ENCODE data around the gene CCNI.
"Not testable (repeated sequence)": the region's sequence is repeated elsewhere in the genome, so short reads cannot be mapped to it uniquely, and the experiment has no call there.

Gene CCNI

DNA sequence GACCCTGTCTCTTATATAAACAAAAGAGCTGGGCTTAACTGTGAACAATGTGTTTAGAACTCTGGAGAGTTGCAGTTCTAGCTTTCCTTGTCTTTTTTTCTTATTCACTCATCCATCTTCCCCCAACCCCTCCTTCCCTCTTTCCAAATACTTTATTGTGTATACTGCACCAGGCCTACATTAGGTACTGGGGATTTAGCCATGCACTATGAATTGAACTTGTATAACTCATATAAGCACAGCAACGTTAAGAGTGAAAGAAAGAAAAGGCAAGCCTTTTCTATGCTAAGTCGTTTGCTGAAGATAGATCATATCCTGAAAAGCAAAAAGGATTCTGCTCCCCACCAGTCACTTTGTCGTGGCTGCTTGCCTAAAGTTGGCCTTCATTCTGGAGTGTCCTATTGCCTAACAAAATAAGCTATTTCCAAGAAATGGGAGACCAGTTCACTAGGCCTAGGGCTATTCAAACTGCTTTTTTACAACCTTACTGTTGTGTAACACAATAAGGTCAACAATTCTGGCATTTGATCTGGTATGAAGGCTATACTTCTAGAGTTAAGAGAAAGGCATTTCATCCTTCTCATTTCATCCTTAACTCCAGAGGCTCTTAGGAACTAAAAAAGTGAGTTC lies 32.2 kb downstream of the CCNI start:
- no peak overlapping the region for H3K4me3 ChIP-seq (ENCODE audit: low read depth in 1 of 2, low read length in 1 of 2)
- no peaks in the 10 kb centered on the region for H3K27me3 ChIP-seq
- peaks cover 4 to 9% of the 10 kb centered on the region in 2 experiments for H3K4me1 ChIP-seq (ENCODE audit: control insufficient read depth in 1 of 2, insufficient read depth in 1 of 2, low read depth in 1 of 2, low read length in 1 of 2)
- H3K36me3 ChIP-seq: peaks cover 32% of the 10 kb centered on the region
- no peaks in the 10 kb centered on the region for H3K9me3 ChIP-seq
- TF ChIP-seq CTCF (IDR thresholded peaks at IDR 0.05): no peak
- no peak overlapping the region for H3K27ac ChIP-seq

DNA sequence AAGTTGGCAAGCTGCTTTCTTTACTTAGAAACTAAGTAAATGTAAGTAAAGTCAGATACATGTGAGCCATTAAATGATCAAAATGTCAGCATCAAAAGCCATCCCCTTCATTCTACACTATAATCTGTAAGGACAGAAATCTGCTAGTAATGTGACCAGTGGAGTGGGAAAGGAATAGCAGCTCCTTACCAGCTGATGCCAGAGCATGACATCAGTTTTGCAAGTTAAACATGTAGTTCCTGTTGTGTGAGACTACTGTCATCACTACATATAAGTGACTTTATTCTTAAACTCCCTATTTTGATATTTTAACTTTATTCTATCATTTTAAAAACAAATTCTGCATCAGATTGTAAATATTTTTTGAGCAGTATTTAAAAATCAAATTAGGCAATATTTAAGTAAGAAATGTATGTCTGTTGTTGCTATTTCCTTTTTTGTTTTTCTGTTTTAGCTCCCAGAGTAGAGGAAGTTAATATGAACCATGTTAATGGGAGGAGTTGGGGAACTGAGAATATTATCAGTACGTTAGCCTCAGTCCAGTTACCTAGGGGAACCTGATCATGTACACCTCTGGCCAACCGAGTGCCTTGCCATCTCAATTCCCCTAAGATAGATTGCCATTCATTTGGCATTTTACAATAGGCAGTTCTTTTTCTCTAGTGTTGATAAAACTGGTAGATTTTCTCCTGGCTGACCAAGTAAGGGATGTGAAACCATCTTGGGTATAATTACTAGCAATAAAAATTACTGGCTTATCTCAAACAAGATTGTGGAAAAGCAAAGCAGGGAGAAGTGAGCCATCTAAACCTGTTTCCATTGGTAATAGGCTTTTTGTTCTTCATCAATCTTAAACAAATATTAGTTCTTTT lies 34.7 kb downstream of the CCNI start:
- Histone ChIP-seq H3K4me1 (ENCODE audit: control insufficient read depth in 1 of 2, insufficient read depth in 1 of 2, low read depth in 1 of 2, low read length in 1 of 2) (peaks cover 4 to 9% of the 10 kb centered on the region in 2 experiments), H3K27ac (peak overlapping the region; percentile 65), H3K9me3 (no peaks in the 10 kb centered on the region), H3K27me3 (no peaks in the 10 kb centered on the region), H3K4me3 (ENCODE audit: low read depth in 1 of 2, low read length in 1 of 2) (no peak overlapping the region), H3K36me3 (peaks cover 7% of the 10 kb centered on the region)
- no peak for TF ChIP-seq CTCF (IDR thresholded peaks at IDR 0.05)

GRCh38 chr4:77040270-77040669 lies 35.5 kb downstream of the CCNI start:
- H3K4me3 ChIP-seq (ENCODE audit: low read depth in 1 of 2, low read length in 1 of 2): no peak overlapping the region
- H3K4me1 ChIP-seq (ENCODE audit: control insufficient read depth in 1 of 2, insufficient read depth in 1 of 2, low read depth in 1 of 2, low read length in 1 of 2): peaks cover 4 to 9% of the 10 kb centered on the region in 2 experiments
- H3K27ac ChIP-seq: no peak overlapping the region
- H3K9me3 ChIP-seq: no peaks in the 10 kb centered on the region
- no peak for TF ChIP-seq CTCF (IDR thresholded peaks at IDR 0.05)
- no peaks in the 10 kb centered on the region for H3K36me3 ChIP-seq
- H3K27me3 ChIP-seq: no peaks in the 10 kb centered on the region

- peaks cover 4 to 9% of the 10 kb centered on the region in 2 experiments for H3K4me1 ChIP-seq (ENCODE audit: control insufficient read depth in 1 of 2, insufficient read depth in 1 of 2, low read depth in 1 of 2, low read length in 1 of 2)
- H3K4me3 ChIP-seq (ENCODE audit: low read depth in 1 of 2, low read length in 1 of 2): no peak overlapping the region
- no peaks in the 10 kb centered on the region for H3K9me3 ChIP-seq
- no peaks in the 10 kb centered on the region for H3K36me3 ChIP-seq
- H3K27ac ChIP-seq: no peak overlapping the region
- TF ChIP-seq CTCF (IDR thresholded peaks at IDR 0.05): no peak
- H3K27me3 ChIP-seq: no peaks in the 10 kb centered on the region
Measured at GRCh38 chr4:77039796-77040195, 36.0 kb downstream of the CCNI start.

GRCh38 chr4:77037736-77038135 lies 38.1 kb downstream of the CCNI start:
- Histone ChIP-seq H3K4me3 (ENCODE audit: low read depth in 1 of 2, low read length in 1 of 2) (no peak overlapping the region), H3K9me3 (no peaks in the 10 kb centered on the region), H3K27ac (no peak overlapping the region), H3K4me1 (ENCODE audit: control insufficient read depth in 1 of 2, insufficient read depth in 1 of 2, low read depth in 1 of 2, low read length in 1 of 2) (peaks cover 4 to 9% of the 10 kb centered on the region in 2 experiments), H3K36me3 (no peaks in the 10 kb centered on the region), H3K27me3 (no peaks in the 10 kb centered on the region)
- TF ChIP-seq CTCF (IDR thresholded peaks at IDR 0.05): no peak

- not testable (repeated sequence) for H3K4me3 ChIP-seq (ENCODE audit: low read depth in 1 of 2, low read length in 1 of 2); H3K27me3 ChIP-seq; H3K36me3 ChIP-seq; H3K27ac ChIP-seq; H3K4me1 ChIP-seq (ENCODE audit: control insufficient read depth in 1 of 2, insufficient read depth in 1 of 2, low read depth in 1 of 2, low read length in 1 of 2); H3K9me3 ChIP-seq
Measured at GRCh38 chr4:77037168-77037567, 38.6 kb downstream of the CCNI start.

Data from neutrophil (primary cell).